Esophagus squamous epithelium (tissue), 4 donors: ENCODE measurements around the gene PTPRD.

Experiments used
- POLR2A ChIP-seq, 4 donors: fragments of 450-650 bp; IDR thresholded peaks; one replicate each; pipeline ENCODE4 v1.6.1; 2017; ENCODE audit warnings: antibody characterized with exemption in 4 of 4, mild to moderate bottlenecking in 4 of 4, moderate library complexity in 3 of 4
- TF ChIP-seq, protein P1 (sequence below), 6 experiments: fragments of 450-650 bp in 4 of 6; fragments of 200-600 bp in 2 of 6; sonication (generic) in 2 of 6; IDR thresholded peaks; one replicate each; pipeline ENCODE4 v1.5.1; 2016 to 2019; ENCODE audit warnings: antibody characterized with exemption in 6 of 6, mild to moderate bottlenecking in 4 of 6, moderate library complexity in 4 of 6

DNA sequence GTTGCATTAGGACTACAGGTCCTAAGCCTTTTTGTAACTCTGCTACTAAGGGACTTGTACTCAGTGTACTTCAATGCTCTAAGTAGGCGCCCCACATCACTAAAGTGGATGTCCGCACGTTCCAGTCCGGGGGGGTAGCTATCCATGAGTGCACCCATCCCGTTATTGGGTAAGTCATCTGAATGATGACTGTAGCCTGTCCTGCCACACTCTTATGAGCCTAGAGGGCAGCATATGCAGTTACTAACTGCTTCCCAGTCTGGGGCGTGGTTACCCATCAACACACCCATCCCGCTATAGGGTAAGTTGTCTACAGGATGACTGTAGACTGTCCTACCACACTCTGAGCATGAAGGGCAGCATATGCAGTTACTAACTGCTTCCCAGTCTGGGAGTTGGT, 1053.9 kb downstream of the PTPRD start:
- TF ChIP-seq, protein P1, sequence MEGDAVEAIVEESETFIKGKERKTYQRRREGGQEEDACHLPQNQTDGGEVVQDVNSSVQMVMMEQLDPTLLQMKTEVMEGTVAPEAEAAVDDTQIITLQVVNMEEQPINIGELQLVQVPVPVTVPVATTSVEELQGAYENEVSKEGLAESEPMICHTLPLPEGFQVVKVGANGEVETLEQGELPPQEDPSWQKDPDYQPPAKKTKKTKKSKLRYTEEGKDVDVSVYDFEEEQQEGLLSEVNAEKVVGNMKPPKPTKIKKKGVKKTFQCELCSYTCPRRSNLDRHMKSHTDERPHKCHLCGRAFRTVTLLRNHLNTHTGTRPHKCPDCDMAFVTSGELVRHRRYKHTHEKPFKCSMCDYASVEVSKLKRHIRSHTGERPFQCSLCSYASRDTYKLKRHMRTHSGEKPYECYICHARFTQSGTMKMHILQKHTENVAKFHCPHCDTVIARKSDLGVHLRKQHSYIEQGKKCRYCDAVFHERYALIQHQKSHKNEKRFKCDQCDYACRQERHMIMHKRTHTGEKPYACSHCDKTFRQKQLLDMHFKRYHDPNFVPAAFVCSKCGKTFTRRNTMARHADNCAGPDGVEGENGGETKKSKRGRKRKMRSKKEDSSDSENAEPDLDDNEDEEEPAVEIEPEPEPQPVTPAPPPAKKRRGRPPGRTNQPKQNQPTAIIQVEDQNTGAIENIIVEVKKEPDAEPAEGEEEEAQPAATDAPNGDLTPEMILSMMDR (IDR thresholded peaks at IDR 0.05) = no peak
- no peak for TF ChIP-seq POLR2A (IDR thresholded peaks at IDR 0.05)
